Keratinocyte (primary cell): ENCODE measurements around the gene GRPEL1.

Source experiments
- EZH2 ChIP-seq: IDR thresholded peaks from one replicate; pipeline ENCODE4 v1.6.1; 2012; ENCODE audit warnings: inconsistent platforms, mild to moderate bottlenecking, low read length, moderate library complexity
- TF ChIP-seq, protein P1 (sequence below), 3 experiments: IDR thresholded peaks in 1 of 3; conservative IDR thresholded peaks in 1 of 3; optimal IDR thresholded peaks in 1 of 3; 2 replicates in 2 of 3; 3 replicates in 1 of 3; pipeline versions ENCODE3 to v1.5.1; 2011; ENCODE audit warnings: low read length in 3 of 3, mild to moderate bottlenecking in 3 of 3, moderate library complexity in 2 of 3, control low read depth in 1 of 3, inconsistent platforms in 1 of 3; ENCODE audit not compliant: insufficient read depth in 2 of 3; ENCODE audit errors: extremely low read depth in 1 of 3

DNA sequence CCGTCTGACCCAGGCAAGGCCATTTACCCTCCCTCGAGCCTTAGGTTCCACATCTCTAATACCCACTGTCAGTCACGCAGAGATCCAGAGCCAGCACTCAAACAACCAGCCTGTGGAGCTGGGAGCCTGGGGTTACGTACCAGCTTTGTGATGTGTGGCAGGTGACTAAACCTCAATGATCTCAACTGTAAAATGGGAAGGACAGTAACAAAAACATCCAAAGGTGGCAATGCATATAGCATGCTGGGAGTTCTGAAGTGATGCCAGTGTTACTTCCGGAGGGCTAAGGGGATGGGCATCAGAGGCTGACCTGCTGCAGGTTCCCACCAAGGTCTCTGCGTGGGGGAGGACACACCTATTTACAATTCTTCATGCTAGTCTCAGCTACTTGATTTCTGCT lies 6.0 kb downstream of the GRPEL1 start:
- TF ChIP-seq, protein P1, sequence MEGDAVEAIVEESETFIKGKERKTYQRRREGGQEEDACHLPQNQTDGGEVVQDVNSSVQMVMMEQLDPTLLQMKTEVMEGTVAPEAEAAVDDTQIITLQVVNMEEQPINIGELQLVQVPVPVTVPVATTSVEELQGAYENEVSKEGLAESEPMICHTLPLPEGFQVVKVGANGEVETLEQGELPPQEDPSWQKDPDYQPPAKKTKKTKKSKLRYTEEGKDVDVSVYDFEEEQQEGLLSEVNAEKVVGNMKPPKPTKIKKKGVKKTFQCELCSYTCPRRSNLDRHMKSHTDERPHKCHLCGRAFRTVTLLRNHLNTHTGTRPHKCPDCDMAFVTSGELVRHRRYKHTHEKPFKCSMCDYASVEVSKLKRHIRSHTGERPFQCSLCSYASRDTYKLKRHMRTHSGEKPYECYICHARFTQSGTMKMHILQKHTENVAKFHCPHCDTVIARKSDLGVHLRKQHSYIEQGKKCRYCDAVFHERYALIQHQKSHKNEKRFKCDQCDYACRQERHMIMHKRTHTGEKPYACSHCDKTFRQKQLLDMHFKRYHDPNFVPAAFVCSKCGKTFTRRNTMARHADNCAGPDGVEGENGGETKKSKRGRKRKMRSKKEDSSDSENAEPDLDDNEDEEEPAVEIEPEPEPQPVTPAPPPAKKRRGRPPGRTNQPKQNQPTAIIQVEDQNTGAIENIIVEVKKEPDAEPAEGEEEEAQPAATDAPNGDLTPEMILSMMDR (optimal IDR thresholded peaks at IDR 0.05 in 1 of 3, IDR thresholded peaks at IDR 0.05 in 1 of 3, conservative IDR thresholded peaks at IDR 0.05 in 1 of 3; ENCODE audit: extremely low read depth in 1 of 3, insufficient read depth in 2 of 3, low read length in 3 of 3) = no peak
- TF ChIP-seq EZH2 = no peak
